K562 (cell line): ENCODE results near the gene NME8.

Experiments
- POLR2A ChIP-seq: fragments of 450-650 bp; conservative IDR thresholded peaks from 2 replicates; pipeline ENCODE4 v1.6.1; 2016
- REST ChIP-seq, 2 experiments: fragments of 450-650 bp; formaldehyde crosslinking in 1 of 2; IDR thresholded peaks; 2 replicates each; pipeline versions ENCODE4 v1.4.0 to v1.6.1; 2014 to 2020; ENCODE audit warnings: mild to moderate bottlenecking in 2 of 2, borderline replicate concordance in 1 of 2, low read depth in 1 of 2

- TF ChIP-seq POLR2A = no peak
- TF ChIP-seq REST (IDR thresholded peaks at IDR 0.05; ENCODE audit: borderline replicate concordance) = no peak
- no peak for TF ChIP-seq REST (CRISPR knock-in tag; IDR thresholded peaks at IDR 0.05; ENCODE audit: low read depth)
These were observed 79.5 kb downstream of the NME8 start for GRCh38 chr7:37927773-37928444.
